Testis (tissue), 2 donors: ENCODE data around the gene ZFP36L2.

Experiments used
- CTCF ChIP-seq, 3 experiments: fragments of 450-650 bp in 2 of 3; fragments of 200-600 bp in 1 of 3; sonication (generic) in 1 of 3; IDR thresholded peaks; one replicate each; pipeline ENCODE4 v1.5.1; 2016 to 2019; ENCODE audit warnings: antibody characterized with exemption in 3 of 3, mild to moderate bottlenecking in 2 of 3, moderate library complexity in 1 of 3
- POLR2A ChIP-seq: fragments of 450-650 bp; IDR thresholded peaks from one replicate; pipeline ENCODE4 v1.6.1; 2017; ENCODE audit warnings: antibody characterized with exemption, mild to moderate bottlenecking, moderate library complexity

GRCh38 chr2:43262239-43262638 lies 35.8 kb upstream of the ZFP36L2 start:
- TF ChIP-seq POLR2A (no peak), CTCF (IDR thresholded peaks at IDR 0.05) (no peak)
